HCT116 (cell line): ENCODE measurements around the gene RNASE8. TPM values are rescaled to one million over a fixed set of nuclear protein-coding genes. Genes with fewer than 3 reads are reported as not detected.

Experiments used
- ATAC-seq: fragments of 200-7000 bp; cut with Tn5 transposase; 2 replicates; pipeline ENCODE4 v1.9.1; 2020; ENCODE audit warnings: mild to moderate bottlenecking, moderate library complexity
- BruUV-seq: library from RNA; stranded (reverse); fragments of 400-500 nt; replicated peaks from 2 replicates; lab custom pipeline; 2021; lab: Mats Ljungman, UMichigan
- CTCF ChIA-PET: fragments of 300-600 bp; sonication (Branson Sonifier 250); formaldehyde crosslinking; loops from one replicate; lab custom pipeline; 2021; ENCODE audit warnings: antibody characterized with exemption; lab: Charles Lee
- POLR2A ChIA-PET: fragments of 300-600, 350-600 bp; sonication (Branson Sonifier 250); formaldehyde crosslinking; loops from one replicate; lab custom pipeline; 2021; ENCODE audit warnings: antibody characterized with exemption; lab: Charles Lee
- RAD21 ChIA-PET, 2 experiments: fragments of 300-600 bp; sonication (Branson Sonifier 250); formaldehyde crosslinking; loops; one replicate each; lab custom pipeline; 2023; ENCODE audit warnings: low total read pairs in 2 of 2; ENCODE audit not compliant: uncharacterized antibody in 2 of 2, unreplicated experiment in 2 of 2, low non-redundant PET in 1 of 2; lab: Charles Lee
- DNase-seq: peaks from one replicate; pipeline ENCODE4 v3.0.0-alpha.2; 2010; ENCODE audit warnings: low read depth, low spot score
- H2AFZ ChIP-seq: fragments of 200-600 bp; shearing (Covaris generic), sonication (generic); 2 replicates; pipeline ENCODE4 v1.6.1; 2017; ENCODE audit warnings: low read depth, mixed run types, mixed read lengths, antibody characterized with exemption, low read length; ENCODE audit not compliant: poor library complexity, severe bottlenecking
- H3K27ac ChIP-seq: 2 replicates; pipeline ENCODE4 v1.5.1; 2012; ENCODE audit warnings: low read depth, low read length
- H3K27me3 ChIP-seq: fragments of 200-600 bp; sonication (generic); 2 replicates; pipeline ENCODE4 v1.6.1; 2016; ENCODE audit warnings: mixed run types, low read length, mixed read lengths; ENCODE audit not compliant: insufficient read depth
- H3K36me3 ChIP-seq, 2 experiments: fragments of 200-500 bp in 1 of 2; fragments of 200-600 bp in 1 of 2; sonication (Bioruptor generic) in 1 of 2; sonication (generic) in 1 of 2; 2 replicates each; pipeline versions ENCODE4 v1.5.1 to v1.6.1; 2014 to 2016; ENCODE audit warnings: low read length in 2 of 2, inconsistent platforms in 1 of 2, mixed read lengths in 1 of 2, mixed run types in 1 of 2; ENCODE audit not compliant: insufficient read depth in 2 of 2, control insufficient read depth in 1 of 2
- H3K4me1 ChIP-seq, 2 experiments: fragments of 200-600 bp in 1 of 2; sonication (generic) in 1 of 2; 2 replicates each; pipeline versions ENCODE4 v1.5.1 to v1.6.1; 2012 to 2017; ENCODE audit warnings: low read length in 2 of 2, inconsistent platforms in 1 of 2, mild to moderate bottlenecking in 1 of 2, mixed read lengths in 1 of 2, mixed run types in 1 of 2, moderate library complexity in 1 of 2; ENCODE audit not compliant: insufficient read depth in 2 of 2, control insufficient read depth in 1 of 2
- H3K4me2 ChIP-seq: fragments of 200-600 bp; sonication (generic); 2 replicates; pipeline ENCODE4 v1.6.1; 2017; ENCODE audit warnings: mixed run types, low read length, mixed read lengths
- H3K4me3 ChIP-seq, 2 experiments: fragments of 200-600 bp in 1 of 2; sonication (generic) in 1 of 2; replicated peaks in 1 of 2; 2 replicates each; pipeline ENCODE4 v1.5.1; 2011 to 2016; ENCODE audit warnings: low read length in 2 of 2, control low read depth in 1 of 2, low read depth in 1 of 2, mild to moderate bottlenecking in 1 of 2, mixed read lengths in 1 of 2, mixed run types in 1 of 2
- H3K79me2 ChIP-seq: fragments of 200-600 bp; sonication (generic); 2 replicates; pipeline ENCODE4 v1.6.1; 2017; ENCODE audit warnings: mild to moderate bottlenecking, mixed run types, low read length, moderate library complexity, mixed read lengths; ENCODE audit not compliant: insufficient read depth
- H3K9ac ChIP-seq: fragments of 200-600 bp; sonication (generic); 2 replicates; pipeline ENCODE4 v1.6.1; 2016; ENCODE audit warnings: low read length, mixed read lengths
- H3K9me2 ChIP-seq: fragments of 200-600 bp; sonication (generic), shearing (Covaris generic); 2 replicates; pipeline ENCODE4 v1.6.1; 2017; ENCODE audit warnings: mixed run types, mild to moderate bottlenecking, moderate library complexity; ENCODE audit not compliant: insufficient read depth
- H3K9me3 ChIP-seq, 2 experiments: fragments of 200-500 bp in 1 of 2; fragments of 200-600 bp in 1 of 2; sonication (Bioruptor generic) in 1 of 2; sonication (generic) in 1 of 2; 2 replicates each; pipeline ENCODE4 v1.6.1; 2014 to 2017; ENCODE audit warnings: low read length in 2 of 2, mixed read lengths in 2 of 2, inconsistent platforms in 1 of 2, low read depth in 1 of 2, mild to moderate bottlenecking in 1 of 2, mixed run types in 1 of 2, moderate library complexity in 1 of 2; ENCODE audit not compliant: control insufficient read depth in 1 of 2, insufficient read depth in 1 of 2
- H4K20me1 ChIP-seq: fragments of 200-600 bp; sonication (generic), shearing (Covaris generic); 2 replicates; pipeline ENCODE4 v1.6.1; 2017; ENCODE audit warnings: mixed run types, mild to moderate bottlenecking, moderate library complexity; ENCODE audit not compliant: insufficient read depth
- CTCF ChIP-seq, 3 experiments: fragments of 200-600 bp in 1 of 3; sonication (generic) in 1 of 3; IDR thresholded peaks in 2 of 3; conservative IDR thresholded peaks in 1 of 3; 2 replicates each; pipeline ENCODE4 v1.5.1; 2012 to 2017; ENCODE audit warnings: low read depth in 2 of 3, low read length in 2 of 3, antibody characterized with exemption in 1 of 3, borderline replicate concordance in 1 of 3, control low read depth in 1 of 3, mild to moderate bottlenecking in 1 of 3, mixed read lengths in 1 of 3, mixed run types in 1 of 3, moderate library complexity in 1 of 3; ENCODE audit not compliant: insufficient read depth in 1 of 3
- EGR1 ChIP-seq: IDR thresholded peaks from 2 replicates; pipeline ENCODE4 v1.6.1; 2012; ENCODE audit warnings: low read depth
- ELF1 ChIP-seq: IDR thresholded peaks from 2 replicates; pipeline ENCODE4 v1.6.1; 2012; ENCODE audit warnings: low read depth, borderline replicate concordance
- FOSL1 ChIP-seq: IDR thresholded peaks from 2 replicates; pipeline ENCODE4 v1.6.1; 2012; ENCODE audit warnings: low read depth
- POLR2AphosphoS5 ChIP-seq: IDR thresholded peaks from 2 replicates; pipeline ENCODE4 v1.6.1; 2011; ENCODE audit warnings: mild to moderate bottlenecking, low read depth, low read length, moderate library complexity
- REST ChIP-seq: IDR thresholded peaks from 2 replicates; pipeline ENCODE4 v1.6.1; 2012; ENCODE audit warnings: low read depth
- SRF ChIP-seq: IDR thresholded peaks from 2 replicates; pipeline ENCODE4 v1.6.1; 2012; ENCODE audit warnings: low read depth
- TCF7L2 ChIP-seq: IDR thresholded peaks from 2 replicates; pipeline ENCODE4 v1.7.0; 2011; ENCODE audit warnings: borderline replicate concordance, inconsistent platforms; ENCODE audit not compliant: insufficient read depth, insufficient read length; ENCODE audit errors: extremely low read depth
- YY1 ChIP-seq: IDR thresholded peaks from 2 replicates; pipeline ENCODE4 v1.6.1; 2011; ENCODE audit warnings: low read length, low read depth, moderate library complexity, mild to moderate bottlenecking; ENCODE audit not compliant: insufficient replicate concordance; ENCODE audit errors: extremely low read depth
- ZBTB33 ChIP-seq: IDR thresholded peaks from 2 replicates; pipeline ENCODE4 v1.6.1; 2011; ENCODE audit warnings: mild to moderate bottlenecking, low read length, moderate library complexity; ENCODE audit not compliant: insufficient replicate concordance; ENCODE audit errors: extremely low read depth
- ZFX ChIP-seq: fragments of 450-650 bp; IDR thresholded peaks from 2 replicates; pipeline ENCODE4 v1.6.1; 2017
- intact Hi-C: fragments of 100-400 bp; cut with micrococcal nuclease; formaldehyde crosslinking; loops from 2 replicates; pipeline ENCODE4 v1.10.0; 2022
- total RNA-seq: library from RNA; stranded (reverse); gene quantifications from one replicate; pipeline ENCODE4 v1.2.1, GENCODE V29; 2021; ENCODE audit not compliant: unreplicated experiment

RNASE8 gene
- total RNA-seq, 1 experiment from 2014 or later: not detected

- Histone ChIP-seq H3K36me3 (no peaks in the 10 kb centered on the region), H3K9me3 (no peaks in the 10 kb centered on the region), H2AFZ (no peak overlapping the region), H3K27ac (no peak overlapping the region), H3K4me1 (peaks cover 7 to 28% of the 10 kb centered on the region in 2 experiments), H3K79me2 (no peaks in the 10 kb centered on the region), H3K27me3 (0 out of 2 replicates have a peak, but pooled peaks cover 4% of the 10 kb centered on the region), H4K20me1 (no peaks in the 10 kb centered on the region), H3K4me3 (no peak overlapping the region), H3K4me2 (no peak overlapping the region), H3K9me2 (no peaks in the 10 kb centered on the region), H3K9ac (no peak overlapping the region)
- POLR2A ChIA-PET: no interaction called here
- CTCF ChIA-PET: no interaction called here
- no TSS peak for BruUV-seq
- no peak for ATAC-seq
- intact Hi-C loops: no loop called here
- no peak for DNase-seq
- TF ChIP-seq ELF1: no peak
- TF ChIP-seq POLR2AphosphoS5: no peak
- no peak for TF ChIP-seq YY1
- TF ChIP-seq EGR1: no peak
- TF ChIP-seq TCF7L2: no peak
- TF ChIP-seq SRF: no peak
- RAD21 ChIA-PET: no interaction called here
Observed at GRCh38 chr14:21072781-21073339, 15.2 kb downstream of the RNASE8 start.

GRCh38 chr14:21073921-21074320, 16.3 kb downstream of the RNASE8 start:
- H2AFZ ChIP-seq: no peak overlapping the region
- DNase-seq: no peak
- H3K9me2 ChIP-seq: no peaks in the 10 kb centered on the region
- H3K9me3 ChIP-seq: no peaks in the 10 kb centered on the region
- H3K4me1 ChIP-seq: peaks cover 7 to 22% of the 10 kb centered on the region in 2 experiments
- CTCF ChIA-PET: no interaction called here
- intact Hi-C loops: no loop called here
- H4K20me1 ChIP-seq: no peaks in the 10 kb centered on the region
- RAD21 ChIA-PET: no interaction called here
- no peak overlapping the region for H3K9ac ChIP-seq
- POLR2A ChIA-PET: no interaction called here
- ATAC-seq: no peak
- no peak overlapping the region for H3K27ac ChIP-seq
- no peaks in the 10 kb centered on the region; a peak in 1 of 4 replicates for H3K36me3 ChIP-seq
- no peaks in the 10 kb centered on the region for H3K79me2 ChIP-seq
- BruUV-seq: no TSS peak
- no peak overlapping the region for H3K4me2 ChIP-seq
- H3K4me3 ChIP-seq: no peak overlapping the region
- 0 out of 2 replicates have a peak, but pooled peaks cover 4% of the 10 kb centered on the region for H3K27me3 ChIP-seq
- no peak for TF ChIP-seq FOSL1
- no peak for TF ChIP-seq EGR1
- TF ChIP-seq ZBTB33: no peak
- no peak for TF ChIP-seq SRF
- no peak for TF ChIP-seq POLR2AphosphoS5
- TF ChIP-seq REST: no peak
- no peak for TF ChIP-seq CTCF (IDR thresholded peaks at IDR 0.05 in 2 of 3, conservative IDR thresholded peaks at IDR 0.05 in 1 of 3; ENCODE audit: borderline replicate concordance in 1 of 3, insufficient read depth in 1 of 3, low read depth in 2 of 3, low read length in 2 of 3)
- TF ChIP-seq ZFX: no peak
